HCT116 (cell line): ENCODE results near the gene SEMA4F. TPM values are rescaled to one million over a fixed set of nuclear protein-coding genes. Genes with fewer than 3 reads are reported as not detected.

Experiments used
- ATAC-seq: fragments of 200-7000 bp; cut with Tn5 transposase; 2 replicates; pipeline ENCODE4 v1.9.1; 2020; ENCODE audit warnings: mild to moderate bottlenecking, moderate library complexity
- BruUV-seq: library from RNA; stranded (reverse); fragments of 400-500 nt; replicated peaks from 2 replicates; lab custom pipeline; 2021; lab: Mats Ljungman, UMichigan
- CTCF ChIA-PET: fragments of 300-600 bp; sonication (Branson Sonifier 250); formaldehyde crosslinking; loops from one replicate; lab custom pipeline; 2021; ENCODE audit warnings: antibody characterized with exemption; lab: Charles Lee
- POLR2A ChIA-PET: fragments of 300-600, 350-600 bp; sonication (Branson Sonifier 250); formaldehyde crosslinking; loops from one replicate; lab custom pipeline; 2021; ENCODE audit warnings: antibody characterized with exemption; lab: Charles Lee
- RAD21 ChIA-PET, 2 experiments: fragments of 300-600 bp; sonication (Branson Sonifier 250); formaldehyde crosslinking; loops; one replicate each; lab custom pipeline; 2023; ENCODE audit warnings: low total read pairs in 2 of 2; ENCODE audit not compliant: uncharacterized antibody in 2 of 2, unreplicated experiment in 2 of 2, low non-redundant PET in 1 of 2; lab: Charles Lee
- DNase-seq: peaks from one replicate; pipeline ENCODE4 v3.0.0-alpha.2; 2010; ENCODE audit warnings: low read depth, low spot score
- H2AFZ ChIP-seq: fragments of 200-600 bp; shearing (Covaris generic), sonication (generic); 2 replicates; pipeline ENCODE4 v1.6.1; 2017; ENCODE audit warnings: low read depth, mixed run types, mixed read lengths, antibody characterized with exemption, low read length; ENCODE audit not compliant: poor library complexity, severe bottlenecking
- H3K27ac ChIP-seq: 2 replicates; pipeline ENCODE4 v1.5.1; 2012; ENCODE audit warnings: low read depth, low read length
- H3K27me3 ChIP-seq: fragments of 200-600 bp; sonication (generic); 2 replicates; pipeline ENCODE4 v1.6.1; 2016; ENCODE audit warnings: mixed run types, low read length, mixed read lengths; ENCODE audit not compliant: insufficient read depth
- H3K36me3 ChIP-seq, 2 experiments: fragments of 200-500 bp in 1 of 2; fragments of 200-600 bp in 1 of 2; sonication (Bioruptor generic) in 1 of 2; sonication (generic) in 1 of 2; 2 replicates each; pipeline versions ENCODE4 v1.5.1 to v1.6.1; 2014 to 2016; ENCODE audit warnings: low read length in 2 of 2, inconsistent platforms in 1 of 2, mixed read lengths in 1 of 2, mixed run types in 1 of 2; ENCODE audit not compliant: insufficient read depth in 2 of 2, control insufficient read depth in 1 of 2
- H3K4me1 ChIP-seq, 2 experiments: fragments of 200-600 bp in 1 of 2; sonication (generic) in 1 of 2; 2 replicates each; pipeline versions ENCODE4 v1.5.1 to v1.6.1; 2012 to 2017; ENCODE audit warnings: low read length in 2 of 2, inconsistent platforms in 1 of 2, mild to moderate bottlenecking in 1 of 2, mixed read lengths in 1 of 2, mixed run types in 1 of 2, moderate library complexity in 1 of 2; ENCODE audit not compliant: insufficient read depth in 2 of 2, control insufficient read depth in 1 of 2
- H3K4me2 ChIP-seq: fragments of 200-600 bp; sonication (generic); 2 replicates; pipeline ENCODE4 v1.6.1; 2017; ENCODE audit warnings: mixed run types, low read length, mixed read lengths
- H3K4me3 ChIP-seq, 2 experiments: fragments of 200-600 bp in 1 of 2; sonication (generic) in 1 of 2; replicated peaks in 1 of 2; 2 replicates each; pipeline ENCODE4 v1.5.1; 2011 to 2016; ENCODE audit warnings: low read length in 2 of 2, control low read depth in 1 of 2, low read depth in 1 of 2, mild to moderate bottlenecking in 1 of 2, mixed read lengths in 1 of 2, mixed run types in 1 of 2
- H3K79me2 ChIP-seq: fragments of 200-600 bp; sonication (generic); 2 replicates; pipeline ENCODE4 v1.6.1; 2017; ENCODE audit warnings: mild to moderate bottlenecking, mixed run types, low read length, moderate library complexity, mixed read lengths; ENCODE audit not compliant: insufficient read depth
- H3K9ac ChIP-seq: fragments of 200-600 bp; sonication (generic); 2 replicates; pipeline ENCODE4 v1.6.1; 2016; ENCODE audit warnings: low read length, mixed read lengths
- H3K9me2 ChIP-seq: fragments of 200-600 bp; sonication (generic), shearing (Covaris generic); 2 replicates; pipeline ENCODE4 v1.6.1; 2017; ENCODE audit warnings: mixed run types, mild to moderate bottlenecking, moderate library complexity; ENCODE audit not compliant: insufficient read depth
- H3K9me3 ChIP-seq, 2 experiments: fragments of 200-500 bp in 1 of 2; fragments of 200-600 bp in 1 of 2; sonication (Bioruptor generic) in 1 of 2; sonication (generic) in 1 of 2; 2 replicates each; pipeline ENCODE4 v1.6.1; 2014 to 2017; ENCODE audit warnings: low read length in 2 of 2, mixed read lengths in 2 of 2, inconsistent platforms in 1 of 2, low read depth in 1 of 2, mild to moderate bottlenecking in 1 of 2, mixed run types in 1 of 2, moderate library complexity in 1 of 2; ENCODE audit not compliant: control insufficient read depth in 1 of 2, insufficient read depth in 1 of 2
- H4K20me1 ChIP-seq: fragments of 200-600 bp; sonication (generic), shearing (Covaris generic); 2 replicates; pipeline ENCODE4 v1.6.1; 2017; ENCODE audit warnings: mixed run types, mild to moderate bottlenecking, moderate library complexity; ENCODE audit not compliant: insufficient read depth
- CEBPB ChIP-seq: IDR thresholded peaks from 2 replicates; pipeline ENCODE4 v1.6.1; 2012; ENCODE audit warnings: low read depth
- EZH2 ChIP-seq: fragments of 200-600 bp; sonication (generic); IDR thresholded peaks from 2 replicates; pipeline ENCODE4 v1.6.1; 2017; ENCODE audit warnings: antibody characterized with exemption, mixed run types
- EZH2phosphoT487 ChIP-seq: fragments of 200-600 bp; IDR thresholded peaks from 2 replicates; pipeline ENCODE4 v1.6.1; 2018; ENCODE audit warnings: antibody characterized with exemption, borderline replicate concordance
- JUND ChIP-seq: IDR thresholded peaks from 2 replicates; pipeline ENCODE4 v1.6.1; 2012
- POLR2A ChIP-seq: IDR thresholded peaks from 2 replicates; pipeline ENCODE4 v1.7.0; 2011; ENCODE audit warnings: borderline replicate concordance; ENCODE audit not compliant: insufficient read depth, insufficient read length; ENCODE audit errors: extremely low read depth
- RAD21 ChIP-seq: IDR thresholded peaks from 2 replicates; pipeline ENCODE4 v1.6.1; 2012; ENCODE audit warnings: low read depth, mild to moderate bottlenecking
- SP1 ChIP-seq: IDR thresholded peaks from 2 replicates; pipeline ENCODE4 v1.6.1; 2012; ENCODE audit warnings: low read depth
- YY1 ChIP-seq: IDR thresholded peaks from 2 replicates; pipeline ENCODE4 v1.6.1; 2011; ENCODE audit warnings: low read length, low read depth, moderate library complexity, mild to moderate bottlenecking; ENCODE audit not compliant: insufficient replicate concordance; ENCODE audit errors: extremely low read depth
- intact Hi-C: fragments of 100-400 bp; cut with micrococcal nuclease; formaldehyde crosslinking; loops from 2 replicates; pipeline ENCODE4 v1.10.0; 2022
- total RNA-seq: library from RNA; stranded (reverse); gene quantifications from one replicate; pipeline ENCODE4 v1.2.1, GENCODE V29; 2021; ENCODE audit not compliant: unreplicated experiment
- TF ChIP-seq, protein P1 (sequence below): IDR thresholded peaks from 2 replicates; pipeline ENCODE4 v1.6.1; 2012
- TF ChIP-seq, protein P2 (sequence below): IDR thresholded peaks from 2 replicates; pipeline ENCODE4 v1.6.1; 2012; ENCODE audit warnings: low read depth

The SEMA4F gene
- total RNA-seq, 1 experiment from 2014 or later: 12.3 TPM

DNA sequence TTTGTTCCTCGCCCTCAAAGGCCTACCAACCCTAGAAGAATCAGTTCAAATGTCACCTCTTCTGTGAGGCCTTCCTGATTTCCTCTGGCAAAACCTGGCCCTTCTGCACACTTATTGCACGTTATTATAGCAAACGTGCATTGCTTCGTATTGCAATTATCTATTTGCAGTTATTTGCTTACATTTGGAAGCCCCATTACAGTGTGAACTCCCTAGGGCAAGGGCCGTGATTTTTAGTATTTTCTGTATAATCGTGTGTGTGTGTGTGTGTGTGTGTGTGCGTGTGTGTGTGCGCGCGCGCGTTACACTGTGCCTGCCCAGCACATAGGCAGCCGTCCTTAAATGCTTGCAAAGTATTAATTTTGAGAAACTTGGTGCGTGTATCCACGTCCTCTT is 460 bp upstream of the SEMA4F start:
- Histone ChIP-seq H3K36me3 (0 out of 4 replicates have a peak, but pooled peaks cover 0 to 2% of the 10 kb centered on the region in 2 experiments), H3K4me3 (peak overlapping the region; percentile 35 to 69), H3K27ac (no peak overlapping the region), H3K9ac (peak overlapping the region; percentile 19; the same call in 1 of the 2 replicates), H3K27me3 (no peaks in the 10 kb centered on the region), H3K4me2 (peak overlapping the region; percentile 89), H3K9me3 (no peaks in the 10 kb centered on the region), H3K79me2 (no peaks in the 10 kb centered on the region), H4K20me1 (no peaks in the 10 kb centered on the region), H3K4me1 (peaks cover 3 to 22% of the 10 kb centered on the region in 2 experiments), H3K9me2 (no peaks in the 10 kb centered on the region), H2AFZ (peak overlapping the region; percentile 83)
- intact Hi-C loops: no loop called here
- ATAC-seq: peak; percentile 32
- RAD21 ChIA-PET: no interaction called here
- DNase-seq: no peak
- POLR2A ChIA-PET: interaction anchor here (0.8 to 1.0 kb wide), 2 partner anchors 22 to 35 kb away, joined by 3 read pairs; no protein-coding TSS in a partner anchor
- no TSS peak for BruUV-seq
- TF ChIP-seq RAD21: no peak
- no peak for TF ChIP-seq EZH2
- TF ChIP-seq SP1: no peak
- TF ChIP-seq POLR2A: no peak
- TF ChIP-seq, protein P1, sequence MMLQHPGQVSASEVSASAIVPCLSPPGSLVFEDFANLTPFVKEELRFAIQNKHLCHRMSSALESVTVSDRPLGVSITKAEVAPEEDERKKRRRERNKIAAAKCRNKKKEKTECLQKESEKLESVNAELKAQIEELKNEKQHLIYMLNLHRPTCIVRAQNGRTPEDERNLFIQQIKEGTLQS: no peak
- TF ChIP-seq, protein P2, sequence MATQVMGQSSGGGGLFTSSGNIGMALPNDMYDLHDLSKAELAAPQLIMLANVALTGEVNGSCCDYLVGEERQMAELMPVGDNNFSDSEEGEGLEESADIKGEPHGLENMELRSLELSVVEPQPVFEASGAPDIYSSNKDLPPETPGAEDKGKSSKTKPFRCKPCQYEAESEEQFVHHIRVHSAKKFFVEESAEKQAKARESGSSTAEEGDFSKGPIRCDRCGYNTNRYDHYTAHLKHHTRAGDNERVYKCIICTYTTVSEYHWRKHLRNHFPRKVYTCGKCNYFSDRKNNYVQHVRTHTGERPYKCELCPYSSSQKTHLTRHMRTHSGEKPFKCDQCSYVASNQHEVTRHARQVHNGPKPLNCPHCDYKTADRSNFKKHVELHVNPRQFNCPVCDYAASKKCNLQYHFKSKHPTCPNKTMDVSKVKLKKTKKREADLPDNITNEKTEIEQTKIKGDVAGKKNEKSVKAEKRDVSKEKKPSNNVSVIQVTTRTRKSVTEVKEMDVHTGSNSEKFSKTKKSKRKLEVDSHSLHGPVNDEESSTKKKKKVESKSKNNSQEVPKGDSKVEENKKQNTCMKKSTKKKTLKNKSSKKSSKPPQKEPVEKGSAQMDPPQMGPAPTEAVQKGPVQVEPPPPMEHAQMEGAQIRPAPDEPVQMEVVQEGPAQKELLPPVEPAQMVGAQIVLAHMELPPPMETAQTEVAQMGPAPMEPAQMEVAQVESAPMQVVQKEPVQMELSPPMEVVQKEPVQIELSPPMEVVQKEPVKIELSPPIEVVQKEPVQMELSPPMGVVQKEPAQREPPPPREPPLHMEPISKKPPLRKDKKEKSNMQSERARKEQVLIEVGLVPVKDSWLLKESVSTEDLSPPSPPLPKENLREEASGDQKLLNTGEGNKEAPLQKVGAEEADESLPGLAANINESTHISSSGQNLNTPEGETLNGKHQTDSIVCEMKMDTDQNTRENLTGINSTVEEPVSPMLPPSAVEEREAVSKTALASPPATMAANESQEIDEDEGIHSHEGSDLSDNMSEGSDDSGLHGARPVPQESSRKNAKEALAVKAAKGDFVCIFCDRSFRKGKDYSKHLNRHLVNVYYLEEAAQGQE: no peak
- TF ChIP-seq YY1: no peak
- TF ChIP-seq JUND: no peak
- TF ChIP-seq EZH2phosphoT487: no peak
- no peak for TF ChIP-seq CEBPB
- CTCF ChIA-PET: no interaction called here
